Measurements from ENCODE around the gene SNAI3.

SNAI3 gene

DNA sequence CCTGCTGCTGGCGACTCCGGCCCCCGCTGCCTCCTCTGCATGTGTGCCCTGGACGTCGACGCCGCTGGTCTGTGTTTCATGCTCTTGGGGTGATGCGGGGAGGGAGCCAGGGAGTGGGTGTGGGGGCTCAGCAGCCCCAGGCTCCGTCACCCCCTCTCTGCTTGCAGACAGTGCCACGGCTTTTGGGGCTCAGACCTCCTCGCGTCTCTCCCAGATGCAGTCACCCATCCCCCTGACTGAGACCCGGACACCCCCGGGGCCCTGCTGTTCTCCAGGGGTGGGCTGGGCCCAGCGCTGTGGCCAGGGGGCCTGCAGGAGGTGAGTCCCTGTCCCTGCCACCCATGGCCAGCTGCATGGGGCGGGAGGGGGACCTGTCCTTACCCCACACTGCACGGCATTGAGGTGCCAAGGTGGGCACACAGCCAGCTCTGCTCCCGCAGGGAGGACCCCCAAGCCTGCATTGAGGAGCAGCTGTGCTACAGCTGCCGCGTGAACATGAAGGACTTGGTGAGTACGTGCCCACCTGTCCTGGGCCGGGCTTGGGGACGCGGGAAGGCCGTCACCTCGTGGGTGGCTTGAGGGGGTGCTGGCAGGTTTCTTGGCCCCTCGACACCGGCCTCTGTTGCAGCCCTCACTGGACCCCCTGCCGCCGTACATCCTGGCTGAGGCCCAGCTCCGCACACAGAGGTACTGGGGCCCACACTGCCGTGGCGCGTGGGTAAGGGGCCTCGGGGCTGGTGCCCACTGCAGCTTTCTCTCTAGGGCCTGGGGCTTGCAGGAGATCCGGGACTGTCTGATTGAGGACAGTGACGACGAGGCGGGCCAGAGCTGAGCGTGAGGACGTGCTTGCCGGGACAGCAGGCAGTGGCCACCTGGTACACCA lies 28.4 kb upstream of the SNAI3 start:
- H3K79me2 ChIP-seq (ENCODE audit: insufficient read depth, low read length), result no peaks in the 10 kb centered on the region
- no peaks in the 10 kb centered on the region for H3K9me2 ChIP-seq (replicated peaks; ENCODE audit: low read depth, low read length)
- H3F3A ChIP-seq (ENCODE audit: low read depth), result no peaks in the 10 kb centered on the region
- H3K4me2 ChIP-seq (ENCODE audit: low read depth, low read length, poor library complexity, severe bottlenecking), result no peak overlapping the region
- no peak overlapping the region for H2AFZ ChIP-seq (ENCODE audit: low read length)
- TF ChIP-seq, protein P1, sequence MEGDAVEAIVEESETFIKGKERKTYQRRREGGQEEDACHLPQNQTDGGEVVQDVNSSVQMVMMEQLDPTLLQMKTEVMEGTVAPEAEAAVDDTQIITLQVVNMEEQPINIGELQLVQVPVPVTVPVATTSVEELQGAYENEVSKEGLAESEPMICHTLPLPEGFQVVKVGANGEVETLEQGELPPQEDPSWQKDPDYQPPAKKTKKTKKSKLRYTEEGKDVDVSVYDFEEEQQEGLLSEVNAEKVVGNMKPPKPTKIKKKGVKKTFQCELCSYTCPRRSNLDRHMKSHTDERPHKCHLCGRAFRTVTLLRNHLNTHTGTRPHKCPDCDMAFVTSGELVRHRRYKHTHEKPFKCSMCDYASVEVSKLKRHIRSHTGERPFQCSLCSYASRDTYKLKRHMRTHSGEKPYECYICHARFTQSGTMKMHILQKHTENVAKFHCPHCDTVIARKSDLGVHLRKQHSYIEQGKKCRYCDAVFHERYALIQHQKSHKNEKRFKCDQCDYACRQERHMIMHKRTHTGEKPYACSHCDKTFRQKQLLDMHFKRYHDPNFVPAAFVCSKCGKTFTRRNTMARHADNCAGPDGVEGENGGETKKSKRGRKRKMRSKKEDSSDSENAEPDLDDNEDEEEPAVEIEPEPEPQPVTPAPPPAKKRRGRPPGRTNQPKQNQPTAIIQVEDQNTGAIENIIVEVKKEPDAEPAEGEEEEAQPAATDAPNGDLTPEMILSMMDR (conservative IDR thresholded peaks at IDR 0.05; ENCODE audit: low read length), result no peak
- TF ChIP-seq EZH2phosphoT487 (IDR thresholded peaks at IDR 0.05; ENCODE audit: borderline replicate concordance), result no peak
- no peaks in the 10 kb centered on the region for H3K9me3 ChIP-seq (ENCODE audit: insufficient read depth, low read depth, low read length)
- no peaks in the 10 kb centered on the region for H3K4me1 ChIP-seq (ENCODE audit: insufficient read depth, low read length, poor library complexity, severe bottlenecking)
- H3K9ac ChIP-seq (ENCODE audit: low read depth, low read length, poor library complexity, severe bottlenecking), result no peak overlapping the region
- H3K4me3 ChIP-seq (ENCODE audit: low read length, poor library complexity, severe bottlenecking), result no peak overlapping the region
- H3K36me3 ChIP-seq (ENCODE audit: insufficient read depth, low read length), result peaks cover 25% of the 10 kb centered on the region; the same call in 1 of the 2 replicates
- no peaks in the 10 kb centered on the region for H4K20me1 ChIP-seq (ENCODE audit: insufficient read depth, low read length, poor library complexity, severe bottlenecking)
- H3K27me3 ChIP-seq (ENCODE audit: insufficient read depth, low read length, poor library complexity, severe bottlenecking), result no peaks in the 10 kb centered on the region

DNA sequence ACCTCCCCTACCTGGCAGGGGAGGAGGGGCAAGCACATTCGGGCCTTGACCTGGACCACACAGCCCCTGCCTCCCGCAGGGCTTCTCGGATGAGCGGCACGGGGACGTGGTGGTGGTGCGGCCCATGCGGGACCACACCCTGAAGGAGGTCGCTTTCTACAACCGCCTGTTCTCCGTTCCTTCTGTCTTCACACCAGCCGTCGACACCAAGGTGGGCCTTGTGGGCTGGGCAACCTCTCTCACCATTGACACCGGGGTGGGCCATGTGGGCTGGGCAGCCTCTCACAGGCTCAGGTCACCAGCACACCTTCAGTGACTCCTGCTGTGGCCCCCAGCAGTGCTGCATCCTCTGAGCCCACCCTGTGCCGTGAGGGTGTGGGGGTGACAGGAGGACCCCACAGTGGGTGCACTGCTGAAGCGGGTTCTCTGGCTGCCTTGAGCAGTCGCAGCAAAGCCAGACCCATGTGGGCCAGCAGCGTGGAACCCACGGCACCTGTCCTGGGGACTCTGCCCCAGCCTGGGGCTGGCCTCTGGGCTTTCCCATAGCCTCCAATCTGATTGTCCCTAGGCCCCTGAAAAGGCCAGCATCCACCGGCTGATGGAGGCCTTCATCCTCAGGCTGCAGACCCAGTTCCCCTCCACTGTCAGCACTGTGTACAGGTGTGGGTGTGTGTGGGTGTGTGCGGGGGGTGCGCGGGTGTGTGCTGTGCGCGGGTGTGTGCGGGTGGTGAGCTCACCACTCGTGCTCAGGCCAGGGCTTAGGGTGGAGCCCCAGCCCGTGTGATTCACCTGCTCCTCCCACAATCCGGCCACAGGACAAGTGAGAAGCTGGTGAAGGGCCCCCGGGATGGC lies 27.5 kb upstream of the SNAI3 start:
- H3K79me2 ChIP-seq (ENCODE audit: insufficient read depth, low read length), result no peaks in the 10 kb centered on the region
- H3K4me1 ChIP-seq (ENCODE audit: insufficient read depth, low read length, poor library complexity, severe bottlenecking), result no peaks in the 10 kb centered on the region
- no peak overlapping the region for H3K9ac ChIP-seq (ENCODE audit: low read depth, low read length, poor library complexity, severe bottlenecking)
- H4K20me1 ChIP-seq (ENCODE audit: insufficient read depth, low read length, poor library complexity, severe bottlenecking), result no peaks in the 10 kb centered on the region
- H3K9me2 ChIP-seq (replicated peaks; ENCODE audit: low read depth, low read length), result no peaks in the 10 kb centered on the region
- H3K27me3 ChIP-seq (ENCODE audit: insufficient read depth, low read length, poor library complexity, severe bottlenecking), result no peaks in the 10 kb centered on the region
- TF ChIP-seq EZH2phosphoT487 (IDR thresholded peaks at IDR 0.05; ENCODE audit: borderline replicate concordance), result no peak
- TF ChIP-seq, protein P1 (conservative IDR thresholded peaks at IDR 0.05; ENCODE audit: low read length), result no peak
- H2AFZ ChIP-seq (ENCODE audit: low read length), result no peak overlapping the region
- no peak overlapping the region for H3K4me2 ChIP-seq (ENCODE audit: low read depth, low read length, poor library complexity, severe bottlenecking)
- H3K9me3 ChIP-seq (ENCODE audit: insufficient read depth, low read depth, low read length), result no peaks in the 10 kb centered on the region
- H3K36me3 ChIP-seq (ENCODE audit: insufficient read depth, low read length), result peaks cover 17% of the 10 kb centered on the region; the same call in 1 of the 2 replicates
- H3F3A ChIP-seq (ENCODE audit: low read depth), result no peaks in the 10 kb centered on the region
- H3K4me3 ChIP-seq (ENCODE audit: low read length, poor library complexity, severe bottlenecking), result no peak overlapping the region

DNA sequence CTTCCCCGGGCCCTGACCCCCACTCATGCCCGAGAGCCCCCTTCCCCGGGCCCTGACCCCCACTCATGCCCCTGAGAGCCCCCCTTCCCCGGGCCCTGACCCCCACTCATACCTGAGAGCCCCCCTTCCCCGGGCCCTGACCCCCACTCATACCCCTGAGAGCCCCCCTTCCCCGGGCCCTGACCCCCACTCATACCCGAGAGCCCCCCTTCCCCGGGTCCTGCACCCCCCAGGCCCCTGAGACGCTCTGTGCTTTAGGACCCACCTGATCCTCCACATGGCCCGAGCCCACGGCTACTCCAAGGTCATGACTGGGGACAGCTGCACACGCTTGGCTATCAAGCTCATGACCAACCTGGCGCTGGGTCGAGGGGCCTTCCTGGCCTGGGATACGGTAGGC lies 26.7 kb upstream of the SNAI3 start:
- H3K9me3 ChIP-seq (ENCODE audit: insufficient read depth, low read depth, low read length), result no peaks in the 10 kb centered on the region
- H3K4me3 ChIP-seq (ENCODE audit: low read length, poor library complexity, severe bottlenecking), result no peak overlapping the region
- H3K9me2 ChIP-seq (replicated peaks; ENCODE audit: low read depth, low read length), result no peaks in the 10 kb centered on the region
- H3K27me3 ChIP-seq (ENCODE audit: insufficient read depth, low read length, poor library complexity, severe bottlenecking), result no peaks in the 10 kb centered on the region
- TF ChIP-seq EZH2phosphoT487 (IDR thresholded peaks at IDR 0.05; ENCODE audit: borderline replicate concordance), result no peak
- TF ChIP-seq, protein P1 (conservative IDR thresholded peaks at IDR 0.05; ENCODE audit: low read length), result no peak
- H3K4me1 ChIP-seq (ENCODE audit: insufficient read depth, low read length, poor library complexity, severe bottlenecking), result no peaks in the 10 kb centered on the region
- H3K79me2 ChIP-seq (ENCODE audit: insufficient read depth, low read length), result no peaks in the 10 kb centered on the region
- no peak overlapping the region for H2AFZ ChIP-seq (ENCODE audit: low read length)
- no peak overlapping the region for H3K4me2 ChIP-seq (ENCODE audit: low read depth, low read length, poor library complexity, severe bottlenecking)
- no peak overlapping the region for H3K9ac ChIP-seq (ENCODE audit: low read depth, low read length, poor library complexity, severe bottlenecking)
- H3F3A ChIP-seq (ENCODE audit: low read depth), result no peaks in the 10 kb centered on the region
- no peaks in the 10 kb centered on the region for H4K20me1 ChIP-seq (ENCODE audit: insufficient read depth, low read length, poor library complexity, severe bottlenecking)
- peaks cover 17% of the 10 kb centered on the region; the same call in 1 of the 2 replicates for H3K36me3 ChIP-seq (ENCODE audit: insufficient read depth, low read length)
